Loucy (cell line): ENCODE results near the gene ZFHX3.

Experiments used
- H2AFZ ChIP-seq: fragments of 200-600 bp; sonication (generic); 2 replicates; pipeline ENCODE4 v1.6.0; 2016; ENCODE audit warnings: antibody characterized with exemption, mild to moderate bottlenecking, low read length, moderate library complexity
- H3F3A ChIP-seq: fragments of 200-600 bp; 2 replicates; pipeline ENCODE4 v1.6.0; 2016; ENCODE audit warnings: antibody characterized with exemption, low read depth, mild to moderate bottlenecking
- H3K27me3 ChIP-seq: fragments of 200-600 bp; sonication (generic); 2 replicates; pipeline ENCODE4 v1.6.1; 2014; ENCODE audit warnings: low read length, mild to moderate bottlenecking; ENCODE audit not compliant: insufficient read depth, poor library complexity, severe bottlenecking
- H3K36me3 ChIP-seq: fragments of 200-600 bp; sonication (generic); 2 replicates; pipeline ENCODE4 v1.6.1; 2016; ENCODE audit warnings: low read length; ENCODE audit not compliant: insufficient read depth
- H3K4me1 ChIP-seq: fragments of 200-600 bp; sonication (generic); 2 replicates; pipeline ENCODE4 v1.5.1; 2014; ENCODE audit warnings: low read length, mild to moderate bottlenecking; ENCODE audit not compliant: insufficient read depth, poor library complexity, severe bottlenecking
- H3K4me2 ChIP-seq: fragments of 200-600 bp; sonication (generic); 2 replicates; pipeline ENCODE4 v1.6.0; 2014; ENCODE audit warnings: antibody characterized with exemption, low read length, low read depth, mild to moderate bottlenecking; ENCODE audit not compliant: poor library complexity, severe bottlenecking
- H3K4me3 ChIP-seq: fragments of 200-600 bp; sonication (generic); 2 replicates; pipeline ENCODE4 v1.5.1; 2014; ENCODE audit warnings: low read length, mild to moderate bottlenecking, mixed read lengths; ENCODE audit not compliant: poor library complexity, severe bottlenecking
- H3K79me2 ChIP-seq: fragments of 200-600 bp; sonication (generic); 2 replicates; pipeline ENCODE4 v1.6.1; 2014; ENCODE audit warnings: low read length; ENCODE audit not compliant: insufficient read depth
- H3K9ac ChIP-seq: fragments of 200-600 bp; sonication (generic); 2 replicates; pipeline ENCODE4 v1.6.0; 2014; ENCODE audit warnings: mild to moderate bottlenecking, low read depth, low read length, moderate library complexity; ENCODE audit not compliant: poor library complexity, severe bottlenecking
- H3K9me2 ChIP-seq: fragments of 200-600 bp; sonication (generic); replicated peaks from 2 replicates; pipeline ENCODE4 v1.6.1; 2016; ENCODE audit warnings: low read depth, low read length, mixed read lengths
- H3K9me3 ChIP-seq: fragments of 200-600 bp; sonication (generic); 2 replicates; pipeline ENCODE4 v1.6.1; 2014; ENCODE audit warnings: mild to moderate bottlenecking, antibody characterized with exemption, low read length, low read depth; ENCODE audit not compliant: insufficient read depth
- H4K20me1 ChIP-seq: fragments of 200-600 bp; sonication (generic); 2 replicates; pipeline ENCODE4 v1.6.0; 2014; ENCODE audit warnings: antibody characterized with exemption, low read length, mild to moderate bottlenecking; ENCODE audit not compliant: insufficient read depth, poor library complexity, severe bottlenecking
- EZH2phosphoT487 ChIP-seq: fragments of 200-600 bp; IDR thresholded peaks from 2 replicates; pipeline ENCODE4 v1.6.1; 2018; ENCODE audit warnings: antibody characterized with exemption, mild to moderate bottlenecking, moderate library complexity, borderline replicate concordance
- TF ChIP-seq, protein P1 (sequence below): fragments of 200-600 bp; sonication (generic); conservative IDR thresholded peaks from 2 replicates; pipeline ENCODE4 v1.5.1; 2014; ENCODE audit warnings: mild to moderate bottlenecking, antibody characterized with exemption, low read length

Gene ZFHX3

DNA sequence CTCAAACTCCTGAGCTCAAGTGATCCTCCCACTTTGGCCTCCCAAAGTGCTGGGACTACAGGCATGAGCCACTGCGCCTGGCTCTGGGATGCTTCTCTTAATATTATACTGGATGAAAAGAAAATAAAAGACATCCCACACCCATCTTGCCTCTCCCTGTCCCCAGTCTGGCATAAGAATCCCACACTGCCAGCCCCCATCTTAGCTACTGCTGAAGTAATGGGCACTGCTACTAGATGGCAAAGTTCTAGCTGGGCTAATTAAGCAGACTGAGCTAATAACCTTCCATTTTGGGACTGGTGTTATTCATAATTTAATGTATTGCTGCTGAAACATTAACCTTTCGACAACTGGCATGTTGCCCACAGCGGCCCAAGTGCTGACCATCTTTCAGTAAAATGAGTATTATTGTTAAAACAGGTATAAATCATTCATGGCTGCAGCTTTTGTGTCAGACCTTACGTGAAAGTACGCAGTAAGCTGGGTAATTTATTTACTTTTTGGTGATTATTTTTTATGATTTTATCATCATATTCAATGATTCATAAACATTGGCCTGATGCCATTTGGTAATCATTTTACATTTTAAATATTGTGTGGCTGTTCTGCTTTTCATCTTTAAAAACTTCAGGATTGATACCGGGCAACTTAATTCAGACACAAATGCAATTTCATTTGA lies 47.4 kb upstream of the ZFHX3 start:
- Histone ChIP-seq H3K79me2 (no peaks in the 10 kb centered on the region), H4K20me1 (no peaks in the 10 kb centered on the region), H3K36me3 (no peaks in the 10 kb centered on the region), H3K4me1 (peaks cover 21% of the 10 kb centered on the region), H3K9ac (no peak overlapping the region), H3K4me2 (no peak overlapping the region), H3K9me2 (no peaks in the 10 kb centered on the region), H3K4me3 (no peak overlapping the region), H2AFZ (no peak overlapping the region), H3K9me3 (no peaks in the 10 kb centered on the region), H3F3A (no peaks in the 10 kb centered on the region), H3K27me3 (no peaks in the 10 kb centered on the region)
- TF ChIP-seq, protein P1, sequence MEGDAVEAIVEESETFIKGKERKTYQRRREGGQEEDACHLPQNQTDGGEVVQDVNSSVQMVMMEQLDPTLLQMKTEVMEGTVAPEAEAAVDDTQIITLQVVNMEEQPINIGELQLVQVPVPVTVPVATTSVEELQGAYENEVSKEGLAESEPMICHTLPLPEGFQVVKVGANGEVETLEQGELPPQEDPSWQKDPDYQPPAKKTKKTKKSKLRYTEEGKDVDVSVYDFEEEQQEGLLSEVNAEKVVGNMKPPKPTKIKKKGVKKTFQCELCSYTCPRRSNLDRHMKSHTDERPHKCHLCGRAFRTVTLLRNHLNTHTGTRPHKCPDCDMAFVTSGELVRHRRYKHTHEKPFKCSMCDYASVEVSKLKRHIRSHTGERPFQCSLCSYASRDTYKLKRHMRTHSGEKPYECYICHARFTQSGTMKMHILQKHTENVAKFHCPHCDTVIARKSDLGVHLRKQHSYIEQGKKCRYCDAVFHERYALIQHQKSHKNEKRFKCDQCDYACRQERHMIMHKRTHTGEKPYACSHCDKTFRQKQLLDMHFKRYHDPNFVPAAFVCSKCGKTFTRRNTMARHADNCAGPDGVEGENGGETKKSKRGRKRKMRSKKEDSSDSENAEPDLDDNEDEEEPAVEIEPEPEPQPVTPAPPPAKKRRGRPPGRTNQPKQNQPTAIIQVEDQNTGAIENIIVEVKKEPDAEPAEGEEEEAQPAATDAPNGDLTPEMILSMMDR, result no peak
- TF ChIP-seq EZH2phosphoT487, result no peak

DNA sequence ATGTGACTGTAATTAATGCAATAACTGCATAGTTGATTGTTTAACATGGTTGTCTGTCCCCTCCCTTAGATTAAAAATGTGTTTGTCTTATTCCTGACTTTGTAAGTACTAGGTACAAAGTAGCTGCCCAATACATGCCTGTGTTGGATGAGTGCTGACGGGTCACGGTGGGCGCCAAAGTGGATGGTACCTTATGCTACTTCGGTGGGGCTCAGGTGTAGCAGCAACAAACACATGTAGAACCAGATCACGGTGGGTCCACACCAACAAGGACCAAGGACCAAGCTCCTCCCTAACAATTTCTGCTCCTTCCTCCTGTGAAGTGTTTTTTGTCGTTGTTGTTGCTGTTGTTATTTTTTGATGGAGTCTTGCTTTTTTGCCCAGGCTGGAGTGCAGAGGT lies 46.4 kb upstream of the ZFHX3 start:
- H3K4me3 ChIP-seq, result no peak overlapping the region
- TF ChIP-seq EZH2phosphoT487, result no peak
- TF ChIP-seq, protein P1, result no peak
- no peaks in the 10 kb centered on the region for H3K79me2 ChIP-seq
- no peak overlapping the region for H3K9ac ChIP-seq
- no peaks in the 10 kb centered on the region for H3K27me3 ChIP-seq
- no peaks in the 10 kb centered on the region for H4K20me1 ChIP-seq
- H3K4me2 ChIP-seq, result no peak overlapping the region
- no peaks in the 10 kb centered on the region for H3K36me3 ChIP-seq
- H3K9me2 ChIP-seq, result no peaks in the 10 kb centered on the region
- no peak overlapping the region for H2AFZ ChIP-seq
- H3F3A ChIP-seq, result no peaks in the 10 kb centered on the region
- H3K4me1 ChIP-seq, result peaks cover 21% of the 10 kb centered on the region
- no peaks in the 10 kb centered on the region for H3K9me3 ChIP-seq

DNA sequence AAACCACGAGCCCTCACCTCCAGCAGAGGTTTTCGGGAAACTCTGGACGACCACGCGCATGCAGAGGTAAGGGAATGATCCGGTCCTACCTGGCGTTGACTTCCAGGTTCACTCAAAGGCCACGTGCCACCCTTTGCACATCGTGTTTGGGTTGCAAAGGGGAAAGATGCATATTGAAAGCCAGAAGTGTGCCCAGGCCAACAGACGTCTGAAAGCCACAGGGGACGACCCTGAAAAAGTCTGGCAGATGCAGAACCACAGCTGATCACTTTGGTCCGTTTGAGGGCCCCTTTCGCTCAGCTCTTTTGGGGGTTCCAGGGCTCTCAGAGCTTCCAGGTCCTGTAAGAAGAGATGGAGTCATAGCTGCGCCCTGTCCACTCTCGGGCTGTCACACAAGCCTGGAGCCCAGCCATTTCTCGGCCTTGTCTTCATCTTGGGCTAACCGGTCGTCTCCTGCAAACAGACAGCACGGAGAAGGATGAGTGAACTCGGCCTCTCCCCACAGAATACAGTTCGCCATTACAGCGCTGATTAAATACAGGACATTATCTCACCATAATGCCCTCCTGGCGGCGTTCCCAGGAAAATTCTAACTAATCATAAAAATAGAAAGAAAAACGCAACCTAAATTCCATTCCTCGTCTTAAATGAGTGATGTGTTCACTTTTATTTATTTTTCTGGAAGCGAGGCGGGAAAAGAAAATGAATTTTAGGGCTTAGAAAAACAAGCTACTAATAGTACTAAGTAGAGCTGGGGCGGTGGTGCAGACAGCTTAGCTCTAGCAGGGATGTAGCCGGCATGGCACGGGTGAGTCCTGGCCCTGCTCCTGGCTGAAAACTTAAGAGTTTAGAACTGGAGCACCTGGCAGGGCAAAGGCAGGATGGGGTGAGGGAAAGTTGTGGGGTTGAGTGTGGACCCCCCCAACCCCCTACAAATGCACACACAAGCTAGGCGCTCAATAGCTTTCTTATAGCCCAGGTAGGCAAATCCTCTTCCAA lies 45.5 kb upstream of the ZFHX3 start:
- Histone ChIP-seq H3K9ac (no peak overlapping the region), H3K36me3 (no peaks in the 10 kb centered on the region), H4K20me1 (no peaks in the 10 kb centered on the region), H3F3A (no peaks in the 10 kb centered on the region), H3K4me1 (peaks cover 21% of the 10 kb centered on the region), H3K79me2 (no peaks in the 10 kb centered on the region), H3K27me3 (no peaks in the 10 kb centered on the region), H2AFZ (no peak overlapping the region; the same call in 1 of the 2 replicates), H3K4me3 (no peak overlapping the region), H3K4me2 (no peak overlapping the region), H3K9me3 (no peaks in the 10 kb centered on the region), H3K9me2 (no peaks in the 10 kb centered on the region)
- TF ChIP-seq, protein P1, result no peak
- no peak for TF ChIP-seq EZH2phosphoT487
